DND-41 (cell line): Measurements from ENCODE around the gene TOE1.

Source experiments
- ATAC-seq: fragments of 200-7000 bp; cut with Tn5 transposase; 3 replicates; pipeline ENCODE4 v1.9.1; 2021; ENCODE audit warnings: low read depth; ENCODE audit not compliant: insufficient read depth
- DNase-seq: peaks from one replicate; pipeline ENCODE4 v3.0.0-alpha.2; 2020
- H2AFZ ChIP-seq: 2 replicates; pipeline ENCODE4 v1.6.0; 2012; ENCODE audit warnings: low read depth, low read length
- H3K27ac ChIP-seq: 2 replicates; pipeline ENCODE4 v1.5.1; 2012; ENCODE audit warnings: low read length, inconsistent platforms
- H3K27me3 ChIP-seq: fragments of 200-600 bp; sonication (generic); 2 replicates; pipeline ENCODE4 v1.6.0; 2012; ENCODE audit warnings: low read length, mild to moderate bottlenecking, inconsistent platforms; ENCODE audit not compliant: insufficient read depth, poor library complexity
- H3K36me3 ChIP-seq: 2 replicates; pipeline ENCODE4 v1.5.1; 2012; ENCODE audit warnings: low read length, inconsistent platforms; ENCODE audit not compliant: insufficient read depth
- H3K4me1 ChIP-seq: 2 replicates; pipeline ENCODE4 v1.5.1; 2012; ENCODE audit warnings: mild to moderate bottlenecking, low read length; ENCODE audit not compliant: insufficient read depth
- H3K4me2 ChIP-seq: 2 replicates; pipeline ENCODE4 v1.6.0; 2012; ENCODE audit warnings: mild to moderate bottlenecking, moderate library complexity, low read length, inconsistent platforms; ENCODE audit not compliant: insufficient read depth
- H3K4me3 ChIP-seq, 2 experiments: fragments of 200-600 bp in 1 of 2; shearing (Covaris generic) in 1 of 2; 2 replicates each; pipeline ENCODE4 v1.5.1; 2012 to 2016; ENCODE audit warnings: inconsistent platforms in 2 of 2, low read length in 2 of 2, mild to moderate bottlenecking in 2 of 2, low read depth in 1 of 2, moderate library complexity in 1 of 2
- H3K79me2 ChIP-seq: 2 replicates; pipeline ENCODE4 v1.6.0; 2012; ENCODE audit warnings: low read length, inconsistent platforms; ENCODE audit not compliant: insufficient read depth
- H3K9ac ChIP-seq: 2 replicates; pipeline ENCODE4 v1.6.0; 2012; ENCODE audit warnings: low read depth, mild to moderate bottlenecking, inconsistent platforms, low read length, moderate library complexity
- H3K9me3 ChIP-seq: 2 replicates; pipeline ENCODE4 v1.5.1; 2012; ENCODE audit warnings: low read length, moderate library complexity, mild to moderate bottlenecking, inconsistent platforms; ENCODE audit not compliant: insufficient read depth, severe bottlenecking
- H4K20me1 ChIP-seq: 2 replicates; pipeline ENCODE4 v1.6.0; 2012; ENCODE audit warnings: low read length; ENCODE audit not compliant: insufficient read depth
- CTCF ChIP-seq: IDR thresholded peaks from 2 replicates; pipeline ENCODE4 v1.5.1; 2012; ENCODE audit warnings: borderline replicate concordance, low read length, moderate library complexity, mild to moderate bottlenecking; ENCODE audit not compliant: poor library complexity, severe bottlenecking; ENCODE audit errors: extremely low read depth
- EZH2 ChIP-seq: IDR thresholded peaks from 3 replicates; pipeline ENCODE4 v1.6.1; 2012; ENCODE audit warnings: borderline replicate concordance, low read depth, mild to moderate bottlenecking, moderate library complexity, low read length, inconsistent platforms; ENCODE audit not compliant: severe bottlenecking

TOE1 gene

GRCh38 chr1:45325851-45326506 is 14.0 kb upstream of the TOE1 start:
- Histone ChIP-seq H3K9ac (peak overlapping the region; percentile 55), H3K4me2 (peak overlapping the region; percentile 87), H3K9me3 (no peaks in the 10 kb centered on the region), H4K20me1 (no peaks in the 10 kb centered on the region), H3K4me1 (peaks cover 29% of the 10 kb centered on the region), H3K36me3 (peaks cover 14% of the 10 kb centered on the region; the same call in 1 of the 2 replicates), H3K27me3 (no peaks in the 10 kb centered on the region), H2AFZ (peak overlapping the region; percentile 94), H3K4me3 (peak overlapping the region in 1 of 2 experiments; percentile 63; a peak in 2 of 4 replicates), H3K27ac (peak overlapping the region; percentile 53; the same call in 1 of the 2 replicates), H3K79me2 (peaks cover 6% of the 10 kb centered on the region; the same call in 1 of the 2 replicates)
- TF ChIP-seq CTCF (no peak), EZH2 (no peak)
- ATAC-seq, result 0 out of 3 replicates have a peak, but pooled peaks have one; percentile 4
- DNase-seq, result no peak

- H3K27ac ChIP-seq, result peak within 1 kb of the TSS; percentile 53
These were observed 13.0 kb upstream of the TOE1 start, which contains the start of gene HPDL for GRCh38 chr1:45326627-45327623. Gene HPDL, plus strand, starts transcription at chr1:45326895. Its CDS starts 254 bp downstream, at chr1:45327149.

More at GRCh38 chr1:45326627-45327623, 13.0 kb upstream of the TOE1 start, which contains the start of gene HPDL:
- H3K4me3 ChIP-seq, result peak within 1 kb of the TSS in 1 of 2 experiments; percentile 63; a peak in 3 of 4 replicates
- peak within 1 kb of the TSS; percentile 55 for H3K9ac ChIP-seq
- no peaks in the 10 kb centered on the region for H3K9me3 ChIP-seq
- peaks cover 29% of the 10 kb centered on the region for H3K4me1 ChIP-seq
- H4K20me1 ChIP-seq, result no peaks in the 10 kb centered on the region
- ATAC-seq, result peak; percentile 89
- TF ChIP-seq EZH2 (no peak), CTCF (peak; percentile 11)
- peak within 1 kb of the TSS; percentile 94 for H2AFZ ChIP-seq
- peaks cover 23% of the 10 kb centered on the region for H3K36me3 ChIP-seq
- H3K27me3 ChIP-seq, result no peaks in the 10 kb centered on the region
- DNase-seq, result peak; percentile 86
- H3K79me2 ChIP-seq, result peaks cover 6% of the 10 kb centered on the region; the same call in 1 of the 2 replicates
- peak within 1 kb of the TSS; percentile 87 for H3K4me2 ChIP-seq
